ENCODE results near the gene CHST4.

- no peak for TF ChIP-seq CTCF (conservative IDR thresholded peaks at IDR 0.05; ENCODE audit: low read depth, low read length)
- TF ChIP-seq POLR2A (IDR thresholded peaks at IDR 0.05; ENCODE audit: low read depth, low read length): no peak
- TF ChIP-seq USF2 (IDR thresholded peaks at IDR 0.05; ENCODE audit: low read depth, low read length): no peak
- no peak for TF ChIP-seq RAD21 (IDR thresholded peaks at IDR 0.05; ENCODE audit: low read length)
- no peak for TF ChIP-seq RCOR1 (IDR thresholded peaks at IDR 0.05; ENCODE audit: insufficient replicate concordance, low read length)
- TF ChIP-seq FOS (IDR thresholded peaks at IDR 0.05; ENCODE audit: low read depth, low read length): no peak
- TF ChIP-seq RFX5 (IDR thresholded peaks at IDR 0.05; ENCODE audit: low read depth, low read length): no peak
- no peak for TF ChIP-seq MAFK (IDR thresholded peaks at IDR 0.05; ENCODE audit: low read depth, low read length)
These were observed 31.8 kb downstream of the CHST4 start for GRCh38 chr16:71557954-71558582.

Data from IMR-90 (cell line).